Astrocyte (in vitro differentiated cells and primary cell): ENCODE data around the gene TLR9.

Source experiments
- EZH2 ChIP-seq: IDR thresholded peaks from 2 replicates; pipeline ENCODE4 v1.6.1; 2012; ENCODE audit warnings: mild to moderate bottlenecking, low read length, inconsistent platforms; ENCODE audit not compliant: insufficient read depth
- TF ChIP-seq, protein P1 (sequence below): IDR thresholded peaks from 2 replicates; pipeline ENCODE4 v1.5.1; 2011; ENCODE audit warnings: low read depth, mild to moderate bottlenecking, inconsistent platforms, low read length, moderate library complexity; ENCODE audit not compliant: insufficient read depth

DNA sequence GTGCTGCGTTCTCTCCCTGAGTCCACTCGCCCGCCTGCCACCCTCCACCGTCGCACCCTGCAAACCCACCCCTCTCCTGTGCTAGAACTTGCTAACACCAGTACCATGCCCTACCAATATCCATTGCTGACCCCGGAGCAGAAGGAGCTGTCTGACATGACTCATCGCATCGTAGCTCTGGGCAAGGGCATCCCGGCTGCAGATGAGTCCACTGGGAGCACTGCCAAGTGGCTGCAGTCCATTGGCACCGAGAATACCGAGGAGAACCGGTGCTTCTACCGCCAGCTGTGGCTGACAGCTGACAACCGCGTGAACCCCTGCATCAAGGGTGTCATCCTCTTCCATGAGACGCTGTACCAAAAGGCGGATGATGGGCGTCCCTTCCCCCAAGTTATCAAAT is 32.4 kb downstream of the TLR9 start:
- no peak for TF ChIP-seq EZH2
- TF ChIP-seq, protein P1, sequence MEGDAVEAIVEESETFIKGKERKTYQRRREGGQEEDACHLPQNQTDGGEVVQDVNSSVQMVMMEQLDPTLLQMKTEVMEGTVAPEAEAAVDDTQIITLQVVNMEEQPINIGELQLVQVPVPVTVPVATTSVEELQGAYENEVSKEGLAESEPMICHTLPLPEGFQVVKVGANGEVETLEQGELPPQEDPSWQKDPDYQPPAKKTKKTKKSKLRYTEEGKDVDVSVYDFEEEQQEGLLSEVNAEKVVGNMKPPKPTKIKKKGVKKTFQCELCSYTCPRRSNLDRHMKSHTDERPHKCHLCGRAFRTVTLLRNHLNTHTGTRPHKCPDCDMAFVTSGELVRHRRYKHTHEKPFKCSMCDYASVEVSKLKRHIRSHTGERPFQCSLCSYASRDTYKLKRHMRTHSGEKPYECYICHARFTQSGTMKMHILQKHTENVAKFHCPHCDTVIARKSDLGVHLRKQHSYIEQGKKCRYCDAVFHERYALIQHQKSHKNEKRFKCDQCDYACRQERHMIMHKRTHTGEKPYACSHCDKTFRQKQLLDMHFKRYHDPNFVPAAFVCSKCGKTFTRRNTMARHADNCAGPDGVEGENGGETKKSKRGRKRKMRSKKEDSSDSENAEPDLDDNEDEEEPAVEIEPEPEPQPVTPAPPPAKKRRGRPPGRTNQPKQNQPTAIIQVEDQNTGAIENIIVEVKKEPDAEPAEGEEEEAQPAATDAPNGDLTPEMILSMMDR: no peak
